Activated T-helper 17 cell treated with anti-CD3 and anti-CD28 coated beads, Interleukin-2, amount 50 U/mL, for 72 hours (primary cell): ENCODE measurements around the gene CLIC4. TPM values are rescaled to one million over a fixed set of nuclear protein-coding genes. Genes with fewer than 3 reads are reported as not detected.

Experiments used
- ATAC-seq: fragments of 150-1000 bp; cut with Tn5 transposase; replicated peaks from 2 replicates; pipeline ENCODE4 v1.10.0; 2021; ENCODE audit warnings: mild to moderate bottlenecking, moderate library complexity
- H3K27ac Mint-ChIP-seq: one replicate; pipeline ENCODE4 v1.8.0; 2022; ENCODE audit warnings: mixed read lengths
- H3K27me3 Mint-ChIP-seq: one replicate; pipeline ENCODE4 v1.8.0; 2022; ENCODE audit warnings: mixed read lengths
- H3K36me3 Mint-ChIP-seq: one replicate; pipeline ENCODE4 v1.8.0; 2022; ENCODE audit warnings: low read depth, mild to moderate bottlenecking, mixed read lengths
- H3K4me1 Mint-ChIP-seq: one replicate; pipeline ENCODE4 v1.8.0; 2022; ENCODE audit warnings: mixed read lengths
- H3K4me3 Mint-ChIP-seq: one replicate; pipeline ENCODE4 v1.8.0; 2022; ENCODE audit warnings: mild to moderate bottlenecking, mixed read lengths
- H3K9me3 Mint-ChIP-seq: one replicate; pipeline ENCODE4 v1.8.0; 2022; ENCODE audit warnings: mixed read lengths
- total RNA-seq, 2 donors: library from RNA; stranded (reverse); gene quantifications; one replicate each; pipeline ENCODE4 v1.2.3, GENCODE V29; 2022

Gene CLIC4
- total RNA-seq, 2 donors from 2014 or later: 8.9 to 13.8 TPM

DNA sequence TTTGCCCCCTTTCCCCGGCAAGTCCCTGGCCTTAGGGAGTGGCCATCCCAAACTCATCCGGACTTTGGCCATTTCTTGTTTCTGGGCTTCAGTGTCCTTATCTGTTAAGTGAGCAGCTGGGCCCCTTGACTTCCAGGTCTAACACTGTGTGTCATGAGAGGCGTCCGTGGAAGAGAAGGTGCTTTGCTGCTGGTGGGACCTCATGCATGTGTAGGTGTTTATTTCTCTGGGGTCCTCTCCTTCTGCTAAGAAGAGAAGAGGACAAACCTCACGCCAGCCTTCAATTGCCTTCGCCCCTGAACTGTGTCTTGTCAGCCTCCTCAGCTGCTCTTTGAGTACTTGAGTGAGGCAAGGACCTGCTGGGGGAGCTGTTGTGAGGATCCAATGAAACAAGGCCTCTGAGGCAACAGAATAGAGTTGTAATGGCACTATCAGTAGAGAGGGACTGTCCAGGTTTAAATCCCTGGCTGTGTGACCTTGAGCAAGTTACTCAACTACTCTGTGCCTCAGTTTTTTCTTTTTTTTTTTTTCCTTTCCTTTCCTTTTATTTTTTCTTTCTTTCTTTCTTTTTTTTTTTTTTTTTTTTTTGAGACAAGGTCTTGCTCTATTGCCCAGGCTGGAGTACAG is 112.4 kb downstream of the CLIC4 start:
- Mint-ChIP-seq H3K4me1 (no peaks in the 10 kb centered on the region), H3K4me3 (no peak overlapping the region), H3K9me3 (no peaks in the 10 kb centered on the region), H3K27me3 (no peaks in the 10 kb centered on the region), H3K27ac (no peak overlapping the region), H3K36me3 (no peaks in the 10 kb centered on the region)
- no peak for ATAC-seq

DNA sequence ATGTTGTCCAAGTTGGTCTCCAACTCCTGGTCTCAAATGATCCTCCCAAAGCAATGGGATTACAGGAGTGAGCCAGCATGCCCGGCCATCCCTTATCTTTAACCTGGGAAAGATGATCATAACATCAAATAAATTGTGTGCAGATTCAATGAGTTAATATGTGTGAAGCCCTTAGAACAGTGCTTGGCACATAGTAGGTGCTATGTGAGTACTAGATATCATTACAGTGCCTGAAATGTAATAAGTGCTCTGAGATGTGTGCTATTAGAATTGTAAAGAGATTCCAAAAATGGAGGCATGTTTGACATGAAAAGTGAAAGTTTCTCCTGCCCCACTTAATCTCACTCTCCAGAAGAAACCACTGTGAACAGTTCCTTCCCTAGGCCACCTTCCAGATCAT is 113.0 kb downstream of the CLIC4 start:
- no peaks in the 10 kb centered on the region for H3K27me3 Mint-ChIP-seq
- H3K27ac Mint-ChIP-seq: no peak overlapping the region
- ATAC-seq: no peak
- no peaks in the 10 kb centered on the region for H3K4me1 Mint-ChIP-seq
- no peaks in the 10 kb centered on the region for H3K9me3 Mint-ChIP-seq
- H3K36me3 Mint-ChIP-seq: no peaks in the 10 kb centered on the region
- no peak overlapping the region for H3K4me3 Mint-ChIP-seq

DNA sequence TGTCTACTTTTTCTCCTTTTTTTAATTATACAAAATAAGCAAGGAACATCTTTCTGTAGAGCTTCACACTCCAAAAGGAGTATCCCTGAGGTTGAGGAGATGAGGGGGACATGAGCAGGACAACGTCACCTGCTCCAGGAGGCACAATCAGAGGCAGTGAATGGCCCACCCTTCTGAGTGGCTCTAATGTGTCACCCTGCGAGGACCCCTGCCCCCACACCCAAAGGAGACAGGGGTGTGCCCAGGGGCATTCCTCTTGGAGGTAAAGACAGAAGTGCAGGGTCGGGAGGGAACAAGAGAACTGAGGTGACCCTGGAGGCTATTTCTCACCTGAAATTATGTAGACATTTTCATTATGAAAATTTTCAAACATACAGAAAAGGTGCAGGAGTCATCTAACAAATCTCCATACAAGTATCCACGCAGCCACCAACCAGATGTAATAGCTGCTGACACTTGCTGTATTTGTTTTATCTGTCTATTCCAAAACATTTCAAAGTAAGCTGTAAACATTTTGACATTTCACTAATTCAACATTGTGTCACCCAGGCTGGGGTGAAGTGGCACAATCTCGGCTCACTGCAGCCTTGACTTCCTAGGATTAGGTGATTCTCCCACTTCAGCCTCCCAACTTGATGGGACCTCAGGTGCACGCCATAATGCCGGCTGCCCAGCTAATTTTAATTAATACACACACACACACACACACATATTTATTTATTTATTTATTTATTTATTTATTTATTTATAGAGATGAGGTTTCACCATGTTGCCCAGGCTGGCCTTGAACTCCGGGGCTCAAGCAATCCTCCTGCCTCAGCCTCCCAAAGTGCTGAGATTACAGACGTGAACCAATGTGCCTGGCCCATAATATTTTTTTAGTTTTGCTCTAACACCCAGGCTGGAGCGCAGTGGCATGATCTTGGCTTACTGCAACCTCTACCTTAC is 114.1 kb downstream of the CLIC4 start:
- no peaks in the 10 kb centered on the region for H3K36me3 Mint-ChIP-seq
- no peak for ATAC-seq
- H3K27me3 Mint-ChIP-seq: no peaks in the 10 kb centered on the region
- no peak overlapping the region for H3K4me3 Mint-ChIP-seq
- no peak overlapping the region for H3K27ac Mint-ChIP-seq
- H3K9me3 Mint-ChIP-seq: no peaks in the 10 kb centered on the region
- no peaks in the 10 kb centered on the region for H3K4me1 Mint-ChIP-seq

DNA sequence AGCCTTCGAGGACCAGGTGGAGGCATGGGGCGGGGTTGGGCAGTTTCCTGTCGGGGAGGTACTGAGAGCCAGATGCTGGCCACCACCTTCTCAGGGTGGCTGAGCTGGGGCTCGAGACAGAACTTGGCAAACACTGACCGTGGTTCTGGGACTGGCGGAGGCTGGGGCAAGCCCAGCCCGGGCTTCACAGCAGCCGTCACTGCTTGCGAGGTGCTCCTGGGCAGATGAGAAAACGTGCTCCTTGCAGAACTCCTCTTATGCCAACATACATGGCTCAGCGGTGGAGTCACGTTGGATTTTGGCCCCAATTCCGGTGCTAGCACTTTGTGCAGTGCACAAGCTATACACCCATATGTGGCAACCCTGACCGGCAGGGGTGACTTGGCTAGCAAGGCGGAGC is 115.6 kb downstream of the CLIC4 start:
- Mint-ChIP-seq H3K36me3 (no peaks in the 10 kb centered on the region), H3K9me3 (no peaks in the 10 kb centered on the region), H3K27ac (no peak overlapping the region), H3K27me3 (no peaks in the 10 kb centered on the region), H3K4me1 (no peaks in the 10 kb centered on the region), H3K4me3 (no peak overlapping the region)
- ATAC-seq: no peak

DNA sequence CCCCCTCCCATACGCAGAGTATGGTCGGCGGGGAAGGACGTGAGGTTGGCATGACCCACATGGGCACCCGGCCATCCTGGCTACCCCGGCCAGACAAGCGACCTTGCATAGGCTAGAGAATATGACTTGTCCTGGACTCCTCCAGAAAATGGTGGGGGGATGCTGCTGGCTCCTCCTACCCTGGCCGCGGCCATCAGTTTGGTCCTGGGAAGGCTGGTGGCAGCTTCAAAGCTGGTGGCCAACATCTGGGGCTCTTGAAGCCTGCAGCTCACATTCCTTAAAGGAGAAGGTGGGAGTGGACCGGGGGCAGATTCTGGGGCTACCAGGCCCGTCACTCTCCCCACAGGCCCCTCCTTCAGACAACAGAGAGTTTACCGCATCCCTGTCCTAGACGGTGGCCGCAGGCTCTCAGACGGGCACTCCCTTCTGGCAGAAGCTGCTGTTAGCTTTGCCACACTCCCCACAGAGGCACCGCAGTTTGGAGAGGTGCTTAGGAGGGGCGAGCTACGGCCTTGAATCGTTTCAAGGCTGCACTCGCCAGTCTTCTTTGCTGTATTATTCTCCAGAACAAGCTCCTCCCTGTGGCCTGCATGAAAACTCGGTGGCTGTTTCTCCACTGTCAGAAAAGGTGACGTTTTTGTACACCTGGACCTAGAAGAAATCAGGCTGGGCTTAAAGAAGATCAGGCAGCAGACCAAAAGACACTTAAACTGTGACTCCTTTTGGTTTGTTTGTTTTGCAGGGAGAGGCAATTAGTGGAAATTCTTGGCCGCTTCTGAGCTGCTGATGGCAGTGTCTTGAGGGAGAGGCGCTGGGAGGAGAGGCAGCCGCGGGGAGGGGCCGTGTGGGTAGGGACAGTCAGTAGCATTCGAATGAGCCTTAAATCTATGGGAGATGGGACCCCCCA is 116.8 kb downstream of the CLIC4 start:
- Mint-ChIP-seq H3K4me3 (no peak overlapping the region), H3K9me3 (no peaks in the 10 kb centered on the region), H3K27ac (no peak overlapping the region), H3K27me3 (no peaks in the 10 kb centered on the region), H3K4me1 (no peaks in the 10 kb centered on the region), H3K36me3 (no peaks in the 10 kb centered on the region)
- ATAC-seq: no peak

DNA sequence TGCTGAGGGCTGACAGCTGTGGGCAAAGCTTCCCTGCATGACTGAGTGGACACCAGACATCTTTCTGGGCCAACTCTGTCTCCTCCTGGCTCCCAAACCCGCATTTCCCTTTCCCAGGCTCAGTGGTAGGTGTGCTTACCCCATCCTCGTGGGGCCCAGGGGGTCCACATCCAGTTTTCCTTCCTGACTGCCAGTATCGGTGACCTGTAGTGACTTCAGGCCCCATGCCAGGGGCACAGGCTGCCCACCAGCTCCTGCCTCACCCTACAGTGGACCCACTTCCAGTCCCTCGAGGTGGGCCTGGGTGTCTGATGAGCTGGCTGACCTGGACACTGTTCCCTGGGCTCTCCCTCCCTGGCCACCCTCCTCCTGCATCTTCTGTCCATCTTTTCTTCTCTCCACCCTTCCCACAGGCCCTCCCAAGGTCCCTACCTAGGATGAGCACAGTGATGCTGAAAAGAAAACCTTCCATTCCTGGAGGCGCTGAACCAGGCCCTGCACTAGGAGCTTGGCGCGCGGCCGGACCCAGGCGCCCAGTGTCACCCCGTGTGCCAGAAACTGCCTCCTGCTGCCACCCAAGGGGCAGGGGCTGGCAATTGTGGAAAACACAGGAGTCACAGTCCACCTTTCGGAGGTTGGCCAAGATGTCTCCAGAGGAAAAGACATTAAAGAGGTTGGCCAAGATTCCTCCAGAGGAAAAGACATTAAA is 117.7 kb downstream of the CLIC4 start:
- Mint-ChIP-seq H3K27me3 (peaks cover under 1% of the 10 kb centered on the region), H3K4me1 (no peaks in the 10 kb centered on the region), H3K9me3 (no peaks in the 10 kb centered on the region), H3K36me3 (no peaks in the 10 kb centered on the region), H3K27ac (no peak overlapping the region), H3K4me3 (no peak overlapping the region)
- ATAC-seq: no peak

DNA sequence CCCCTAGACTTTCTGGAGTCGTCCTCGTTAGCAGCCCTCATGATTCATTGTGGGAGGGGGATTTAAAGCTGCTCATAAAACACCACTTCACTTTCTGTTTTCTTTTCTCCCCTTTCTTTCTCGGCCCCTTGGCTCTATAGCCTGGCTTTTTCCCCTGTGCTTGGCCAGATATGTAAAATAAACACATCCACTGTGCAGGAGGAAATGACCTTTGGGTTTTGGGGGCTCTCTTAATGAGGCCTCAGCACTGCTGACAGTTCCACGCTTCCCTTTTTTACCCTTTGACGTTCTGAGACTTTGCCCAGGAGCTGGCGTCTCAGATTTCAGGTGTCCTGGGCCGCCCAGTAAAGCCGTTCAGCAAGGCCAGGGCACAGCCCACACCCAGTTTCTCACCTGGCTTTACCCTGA is 119.1 kb downstream of the CLIC4 start:
- ATAC-seq: no peak
- Mint-ChIP-seq H3K27me3 (peaks cover 3% of the 10 kb centered on the region), H3K4me1 (no peaks in the 10 kb centered on the region), H3K4me3 (no peak overlapping the region), H3K9me3 (no peaks in the 10 kb centered on the region), H3K36me3 (no peaks in the 10 kb centered on the region), H3K27ac (no peak overlapping the region)

DNA sequence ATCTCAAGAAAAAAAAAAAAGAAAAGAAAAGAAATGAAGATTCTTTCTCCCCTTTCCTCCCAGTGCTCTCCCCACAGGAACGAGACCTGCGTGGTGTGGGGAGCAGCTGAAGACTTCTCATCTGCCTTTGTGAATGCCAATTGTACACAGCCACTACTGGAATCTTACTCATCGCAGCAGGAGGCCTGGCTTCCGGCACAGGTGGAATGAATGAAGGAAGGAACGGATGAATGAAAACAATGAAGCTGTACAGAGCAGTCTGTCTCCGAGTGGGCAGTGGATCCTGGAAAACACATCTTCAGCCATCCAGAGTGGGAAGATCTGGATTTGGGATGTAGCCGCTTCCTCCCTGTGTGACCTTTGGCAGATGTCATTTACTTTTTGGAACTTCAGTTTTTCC is 119.9 kb downstream of the CLIC4 start:
- H3K9me3 Mint-ChIP-seq: no peaks in the 10 kb centered on the region
- no peaks in the 10 kb centered on the region for H3K36me3 Mint-ChIP-seq
- ATAC-seq: no peak
- H3K4me3 Mint-ChIP-seq: no peak overlapping the region
- H3K4me1 Mint-ChIP-seq: no peaks in the 10 kb centered on the region
- H3K27me3 Mint-ChIP-seq: peaks cover 3% of the 10 kb centered on the region
- no peak overlapping the region for H3K27ac Mint-ChIP-seq

DNA sequence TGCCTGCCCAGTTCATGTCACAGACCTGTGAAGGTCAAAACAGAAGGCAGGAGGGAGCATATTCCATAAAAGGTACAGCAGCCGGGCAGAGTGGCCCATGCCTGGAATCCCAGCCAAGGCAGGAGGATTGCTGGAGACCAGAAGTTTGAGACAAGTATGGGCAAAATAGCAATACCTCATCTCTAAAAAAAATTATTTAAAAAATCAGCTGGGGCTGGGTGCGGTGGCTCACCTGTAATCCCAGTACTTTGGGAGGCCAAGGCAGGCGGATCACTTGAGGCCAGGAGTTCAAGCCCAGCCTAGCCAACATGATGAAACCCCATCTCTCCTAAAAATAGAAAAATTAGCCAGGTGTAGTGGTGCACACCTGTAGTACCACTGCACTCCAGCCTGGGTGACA is 120.3 kb downstream of the CLIC4 start:
- ATAC-seq: no peak
- peaks cover 3% of the 10 kb centered on the region for H3K27me3 Mint-ChIP-seq
- H3K27ac Mint-ChIP-seq: no peak overlapping the region
- H3K4me1 Mint-ChIP-seq: no peaks in the 10 kb centered on the region
- no peak overlapping the region for H3K4me3 Mint-ChIP-seq
- H3K36me3 Mint-ChIP-seq: no peaks in the 10 kb centered on the region
- H3K9me3 Mint-ChIP-seq: no peaks in the 10 kb centered on the region

DNA sequence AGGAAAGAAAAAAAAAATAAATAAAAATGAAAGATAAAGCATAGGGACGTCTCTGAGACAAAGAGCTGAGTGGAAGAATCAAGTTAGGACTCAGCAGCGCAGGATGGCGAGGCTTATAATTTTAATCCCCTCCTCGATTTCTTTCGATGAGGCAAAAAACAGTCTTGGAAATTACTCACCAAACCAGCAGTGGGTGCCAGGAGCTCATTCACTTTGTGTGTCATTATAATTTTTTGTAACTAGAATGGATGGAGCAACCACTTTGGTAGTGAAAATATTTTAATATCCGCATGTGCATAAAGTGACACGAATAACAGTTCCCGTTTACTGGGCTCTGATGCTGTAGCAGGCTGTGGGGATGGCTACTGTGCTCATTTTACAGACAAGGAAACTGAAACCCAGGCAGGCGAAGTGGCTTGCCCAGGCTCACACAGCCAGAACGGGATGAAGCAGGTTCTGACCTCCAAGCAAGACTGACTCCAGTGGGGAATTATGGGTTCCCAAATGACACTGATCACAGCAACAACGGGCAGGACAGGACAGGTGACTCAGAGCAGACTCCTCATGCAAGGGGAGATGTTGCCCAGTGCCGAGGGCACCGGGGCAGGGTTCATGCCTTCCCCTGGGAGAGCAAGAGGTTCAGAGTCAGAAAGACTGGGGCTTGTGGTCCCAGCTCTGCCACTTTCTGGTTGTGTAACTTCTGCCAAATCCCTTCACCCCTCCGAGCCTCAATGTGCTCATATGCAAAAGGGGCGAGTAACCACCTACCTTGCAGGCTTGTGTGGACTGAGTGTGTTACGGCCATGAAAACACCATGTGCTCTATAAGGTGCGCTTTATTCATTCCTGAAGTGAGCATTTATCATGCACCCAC is 121.2 kb downstream of the CLIC4 start:
- H3K27ac Mint-ChIP-seq: no peak overlapping the region
- H3K4me3 Mint-ChIP-seq: no peak overlapping the region
- peaks cover 3% of the 10 kb centered on the region for H3K27me3 Mint-ChIP-seq
- no peaks in the 10 kb centered on the region for H3K4me1 Mint-ChIP-seq
- H3K9me3 Mint-ChIP-seq: no peaks in the 10 kb centered on the region
- no peaks in the 10 kb centered on the region for H3K36me3 Mint-ChIP-seq
- no peak for ATAC-seq

DNA sequence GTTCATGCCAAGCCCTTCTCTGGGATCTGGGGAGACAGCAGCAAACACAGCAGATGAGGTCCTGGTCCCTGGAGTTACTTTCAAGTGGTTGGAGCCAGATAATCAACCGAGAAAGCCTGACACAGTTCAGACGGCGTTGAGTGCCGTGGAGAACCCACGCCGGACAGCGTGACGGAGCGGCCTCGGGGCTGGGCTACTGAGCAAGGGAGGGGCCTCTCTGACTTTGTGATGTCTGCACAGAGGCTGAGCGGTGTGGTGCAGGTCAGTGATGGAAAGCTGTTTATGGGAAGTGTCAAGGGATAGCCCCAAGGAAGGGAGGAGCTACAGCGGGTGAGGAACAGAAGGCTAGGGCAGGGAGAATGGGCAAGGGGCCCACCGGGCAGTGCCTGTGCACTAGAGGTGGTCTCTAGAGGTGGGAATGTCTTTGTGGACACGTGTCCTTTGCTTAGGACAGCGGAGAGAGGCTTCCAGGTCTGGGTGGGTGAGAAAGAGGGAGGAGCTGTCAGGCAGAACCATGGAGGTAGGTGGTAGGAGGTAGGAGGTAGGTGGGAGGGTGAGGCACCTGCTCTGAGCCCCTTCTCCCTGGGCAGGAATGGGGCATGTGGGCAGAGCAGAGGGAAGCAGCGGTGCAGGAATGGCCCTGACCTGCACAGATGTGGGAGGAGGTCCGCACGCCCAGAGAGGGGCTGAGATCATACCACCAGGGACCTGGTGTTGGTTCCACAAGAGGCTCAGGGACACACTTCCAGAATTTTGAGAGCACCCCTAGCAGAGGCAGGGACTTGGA is 122.0 kb downstream of the CLIC4 start:
- H3K9me3 Mint-ChIP-seq: no peaks in the 10 kb centered on the region
- no peak overlapping the region for H3K27ac Mint-ChIP-seq
- ATAC-seq: no peak
- no peaks in the 10 kb centered on the region for H3K4me1 Mint-ChIP-seq
- no peak overlapping the region for H3K4me3 Mint-ChIP-seq
- no peaks in the 10 kb centered on the region for H3K36me3 Mint-ChIP-seq
- peaks cover 3% of the 10 kb centered on the region for H3K27me3 Mint-ChIP-seq

DNA sequence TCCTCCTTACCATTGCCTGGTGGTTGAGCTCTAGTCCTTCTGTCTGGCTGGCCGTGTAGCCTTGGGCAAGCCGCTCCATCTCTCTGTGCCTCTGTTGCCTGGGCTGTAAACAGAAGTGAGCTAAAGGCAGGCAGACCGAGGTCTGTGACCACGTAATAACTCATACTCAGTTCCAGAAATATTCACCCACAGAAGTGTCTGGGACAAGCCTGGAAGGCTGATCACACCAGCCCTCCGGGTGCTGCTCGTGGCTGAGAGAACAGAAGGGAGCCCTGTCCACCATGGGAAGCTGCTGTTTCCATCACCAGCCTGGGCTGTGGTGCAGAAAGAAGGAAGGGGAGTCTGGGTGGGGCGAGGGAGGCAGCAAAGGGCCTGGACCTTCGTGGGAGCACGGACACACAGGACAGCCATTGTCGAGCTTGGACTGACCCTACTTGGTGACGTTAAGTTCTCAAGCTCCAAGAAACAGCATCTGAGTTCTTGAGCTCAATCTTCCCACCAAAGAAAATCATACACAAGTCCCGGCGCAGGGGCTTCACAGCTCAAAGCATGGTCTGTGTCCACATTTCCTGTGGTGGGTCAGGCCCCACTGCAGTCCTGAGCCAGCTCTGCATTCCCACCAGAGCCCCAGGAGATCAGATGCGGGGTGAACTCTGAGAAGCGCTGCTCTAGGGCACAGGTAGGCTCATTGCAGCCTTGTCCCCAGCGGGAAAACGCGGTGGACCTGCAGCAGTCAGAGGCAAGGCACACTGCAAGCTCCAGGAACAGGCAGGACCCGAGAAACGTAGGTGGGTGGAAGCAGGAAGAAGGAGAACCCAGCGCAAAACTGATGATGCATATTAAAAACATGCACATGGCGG is 123.0 kb downstream of the CLIC4 start:
- no peaks in the 10 kb centered on the region for H3K9me3 Mint-ChIP-seq
- ATAC-seq: no peak
- no peaks in the 10 kb centered on the region for H3K36me3 Mint-ChIP-seq
- no peaks in the 10 kb centered on the region for H3K4me1 Mint-ChIP-seq
- no peak overlapping the region for H3K4me3 Mint-ChIP-seq
- no peak overlapping the region for H3K27ac Mint-ChIP-seq
- H3K27me3 Mint-ChIP-seq: peaks cover 3% of the 10 kb centered on the region
